Activated CD4-positive, alpha-beta memory T cell treated with anti-CD3 and anti-CD28 coated beads, Interleukin-2, amount 10 ng/mL, durations not matched to agents 7 days and 5 days (primary cell): ENCODE data around the gene CACUL1. TPM values are rescaled to one million over a fixed set of nuclear protein-coding genes. Genes with fewer than 3 reads are reported as not detected.
"Not testable (repeated sequence)": the region's sequence is repeated elsewhere in the genome, so short reads cannot be mapped to it uniquely, and the experiment has no call there.

Source experiments
- CTCF ChIA-PET: fragments of 350-600 bp; sonication (Branson Sonifier 250); formaldehyde crosslinking; loops from one replicate; lab custom pipeline; 2021; ENCODE audit warnings: antibody characterized with exemption, inconsistent platforms; lab: Charles Lee
- POLR2A ChIA-PET: fragments of 350-600 bp; sonication (Branson Sonifier 250); formaldehyde crosslinking; loops from one replicate; lab custom pipeline; 2021; ENCODE audit warnings: antibody characterized with exemption; lab: Charles Lee
- DNase-seq: peaks from one replicate; pipeline ENCODE4 v3.0.0-alpha.2; 2020
- H3K27ac Mint-ChIP-seq: one replicate; pipeline ENCODE4 v1.8.0; 2021; ENCODE audit warnings: mild to moderate bottlenecking, mixed read lengths
- H3K27me3 Mint-ChIP-seq: one replicate; pipeline ENCODE4 v1.8.0; 2021; ENCODE audit warnings: mixed read lengths
- H3K36me3 Mint-ChIP-seq: one replicate; pipeline ENCODE4 v1.8.0; 2021; ENCODE audit warnings: low read depth, mixed read lengths
- H3K4me1 Mint-ChIP-seq: one replicate; pipeline ENCODE4 v1.8.0; 2021; ENCODE audit warnings: mixed read lengths
- H3K4me3 Mint-ChIP-seq: one replicate; pipeline ENCODE4 v1.8.0; 2021; ENCODE audit warnings: mild to moderate bottlenecking, mixed read lengths
- H3K9me3 Mint-ChIP-seq: one replicate; pipeline ENCODE4 v1.8.0; 2021; ENCODE audit warnings: mixed read lengths
- total RNA-seq, 2 experiments: library from RNA; stranded (reverse); gene quantifications; one replicate each; pipeline ENCODE4 v1.2.3, GENCODE V29; 2021

Gene CACUL1
- 10 to 100 TPM; 25.8 to 27.9 TPM for total RNA-seq

DNA sequence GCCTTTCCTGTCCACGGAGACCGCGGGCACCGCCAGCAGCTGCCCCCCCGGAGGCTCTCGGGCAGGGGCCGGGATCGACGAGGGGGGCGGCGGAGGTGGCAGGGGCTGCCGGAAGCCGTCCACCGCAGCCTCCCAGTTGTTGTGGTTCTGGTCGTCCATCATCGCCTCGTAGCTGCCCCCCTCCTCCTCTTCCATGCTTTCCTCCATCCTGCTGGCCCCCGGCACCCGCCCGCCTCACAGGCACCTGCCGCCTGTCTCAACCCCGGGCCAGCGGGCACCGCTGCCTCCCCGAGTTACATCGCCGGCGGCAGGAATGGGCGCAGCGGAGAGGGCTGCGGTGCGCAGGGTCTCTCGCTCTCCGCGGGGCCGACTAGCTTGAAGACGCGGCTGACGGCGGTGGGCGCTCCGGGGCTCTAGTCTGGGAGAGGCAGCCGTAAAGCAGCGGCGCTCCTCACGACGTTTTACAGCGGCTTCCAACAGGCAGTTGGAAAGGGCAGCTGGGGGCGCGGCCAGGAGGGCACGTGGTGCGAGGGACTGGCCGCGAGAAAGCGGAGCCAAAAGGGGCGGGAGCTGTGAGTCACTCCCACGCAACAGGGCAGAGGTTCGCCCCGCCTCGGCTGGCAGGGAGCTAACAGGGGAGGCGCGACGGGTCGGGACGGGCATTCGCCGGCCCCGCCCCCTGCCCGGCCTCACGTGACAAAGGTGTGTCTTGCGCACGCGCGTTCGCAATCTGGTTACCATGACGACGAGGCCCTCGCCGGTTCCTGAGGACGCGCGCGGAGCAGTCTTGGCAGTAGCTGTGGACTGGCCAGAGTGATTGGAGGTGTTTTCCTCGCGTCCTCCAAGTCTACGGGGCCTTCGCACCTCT lies at the start of gene CACUL1:
CACUL1 (minus strand) TSS at position 415 of the 868 bp plus-strand sequence; CDS start at position 207, 208 bp downstream.
- H3K4me1 Mint-ChIP-seq, result peaks cover 25% of the 10 kb centered on the region
- H3K9me3 Mint-ChIP-seq, result no peaks in the 10 kb centered on the region
- H3K4me3 Mint-ChIP-seq, result peak within 1 kb of the TSS; percentile 87
- DNase-seq, result peak; percentile 100
- H3K36me3 Mint-ChIP-seq, result peaks cover 7% of the 10 kb centered on the region
- peak within 1 kb of the TSS; percentile 78 for H3K27ac Mint-ChIP-seq
- H3K27me3 Mint-ChIP-seq, result peaks cover 6% of the 10 kb centered on the region
- CTCF ChIA-PET, result interaction anchor here (0.6 to 2.3 kb wide), 11 partner anchors 20 to 992 kb away, joined by 3 to 11 read pairs (median 5); partner anchors contain the start of gene NANOS1
- POLR2A ChIA-PET, result interaction anchor here (0.7 to 2.5 kb wide), 9 partner anchors 19 to 551 kb away, joined by 3 to 17 read pairs (median 4); partner anchors contain the start of gene EIF3A

GRCh38 chr10:118804262-118804773 lies 49.5 kb upstream of the CACUL1 start:
- ChIA-PET POLR2A (no interaction called here), CTCF (interaction anchor here (0.6 kb wide), 1 partner anchor 139 kb away, joined by 3 read pairs; no protein-coding TSS in a partner anchor)
- Mint-ChIP-seq H3K27ac (no peak overlapping the region), H3K27me3 (peaks cover 12% of the 10 kb centered on the region), H3K9me3 (no peaks in the 10 kb centered on the region), H3K4me3 (no peak overlapping the region), H3K4me1 (no peaks in the 10 kb centered on the region), H3K36me3 (no peaks in the 10 kb centered on the region)
- no peak for DNase-seq

GRCh38 chr10:118802126-118802793 lies 47.5 kb upstream of the CACUL1 start:
- ChIA-PET CTCF (no interaction called here), POLR2A (no interaction called here)
- DNase-seq, result no peak
- peaks cover 22% of the 10 kb centered on the region for H3K27me3 Mint-ChIP-seq
- H3K9me3 Mint-ChIP-seq, result no peaks in the 10 kb centered on the region
- H3K4me3 Mint-ChIP-seq, result no peak overlapping the region
- H3K36me3 Mint-ChIP-seq, result no peaks in the 10 kb centered on the region
- H3K27ac Mint-ChIP-seq, result no peak overlapping the region
- H3K4me1 Mint-ChIP-seq, result no peaks in the 10 kb centered on the region

DNA sequence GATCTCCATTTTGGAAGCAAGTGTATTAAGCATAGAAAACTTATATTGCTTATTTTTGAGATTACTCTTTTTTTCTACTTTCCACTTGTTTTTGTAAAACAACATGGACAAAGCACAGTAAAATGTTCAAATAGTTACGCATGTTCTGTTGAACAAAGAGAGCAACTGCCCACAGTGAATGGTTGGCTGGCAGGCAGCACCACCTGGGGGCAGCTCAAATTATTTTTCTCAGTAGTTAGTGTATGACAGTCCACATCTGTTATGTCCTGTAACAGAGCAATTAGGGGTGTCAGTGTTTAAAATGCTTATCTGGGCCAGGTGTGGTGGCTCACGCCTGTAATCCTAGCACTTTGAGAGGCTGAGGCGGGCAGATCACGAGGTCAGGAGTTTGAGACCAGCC lies 46.1 kb upstream of the CACUL1 start:
- Mint-ChIP-seq H3K9me3 (no peaks in the 10 kb centered on the region), H3K27me3 (peaks cover 32% of the 10 kb centered on the region)
- CTCF ChIA-PET, result no interaction called here

DNA sequence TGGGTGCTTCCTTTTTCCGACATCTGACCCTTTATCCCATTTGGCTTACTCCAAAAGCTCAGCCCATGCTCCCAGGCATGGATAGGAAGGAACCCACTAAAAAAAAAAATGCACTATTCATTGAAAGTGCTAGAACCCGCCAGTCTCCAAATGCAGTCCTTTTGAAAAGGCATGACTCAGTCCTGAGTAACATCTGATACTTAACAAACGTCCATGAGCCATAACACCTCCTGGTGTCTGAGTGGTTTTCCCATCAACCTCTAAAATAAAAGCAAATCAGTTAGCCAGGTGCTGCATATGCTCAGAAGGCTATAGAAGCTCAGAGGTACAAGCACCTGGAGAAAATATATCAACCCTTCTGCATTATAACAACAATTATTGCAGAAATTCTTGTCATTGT lies 45.0 kb upstream of the CACUL1 start:
- no peak overlapping the region for H3K27ac Mint-ChIP-seq
- DNase-seq, result no peak

More for the DNA sequence above, 46.1 kb upstream of the CACUL1 start:
- POLR2A ChIA-PET, result no interaction called here
- Mint-ChIP-seq H3K36me3 (no peaks in the 10 kb centered on the region), H3K4me1 (no peaks in the 10 kb centered on the region), H3K27ac (no peak overlapping the region), H3K4me3 (no peak overlapping the region)
- DNase-seq, result no peak

DNA sequence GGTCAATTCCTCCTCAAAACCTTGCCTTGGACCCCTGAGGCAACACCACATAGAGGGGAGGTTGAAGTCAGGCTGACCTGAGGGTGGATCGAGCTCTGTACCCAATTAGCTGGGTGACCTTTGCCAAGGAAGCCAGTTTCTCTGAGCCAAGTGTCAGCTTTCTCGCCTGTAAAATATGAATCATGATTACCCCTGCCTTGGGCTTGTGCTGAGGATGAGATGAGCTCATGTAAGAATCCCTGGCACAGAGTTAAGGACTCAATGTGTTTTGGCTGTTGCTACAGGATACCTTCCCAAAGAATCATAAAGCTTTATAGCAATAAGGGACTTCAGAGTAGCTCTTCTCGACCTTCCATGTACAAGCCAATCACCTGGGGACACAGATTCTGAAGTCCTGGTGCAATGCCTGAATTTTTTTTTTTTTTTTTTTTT lies 43.5 kb upstream of the CACUL1 start:
- Mint-ChIP-seq H3K27me3 (peaks cover 33% of the 10 kb centered on the region), H3K4me3 (no peak overlapping the region), H3K4me1 (no peaks in the 10 kb centered on the region), H3K36me3 (no peaks in the 10 kb centered on the region), H3K9me3 (no peaks in the 10 kb centered on the region), H3K27ac (no peak overlapping the region)
- ChIA-PET CTCF (interaction anchor here (1.5 kb wide), 1 partner anchor 77 kb away, joined by 7 read pairs; no protein-coding TSS in a partner anchor), POLR2A (no interaction called here)
- no peak for DNase-seq

More for the DNA sequence above, 45.0 kb upstream of the CACUL1 start:
- Mint-ChIP-seq H3K4me1 (no peaks in the 10 kb centered on the region), H3K36me3 (no peaks in the 10 kb centered on the region), H3K9me3 (no peaks in the 10 kb centered on the region), H3K27me3 (peaks cover 33% of the 10 kb centered on the region), H3K4me3 (no peak overlapping the region)
- ChIA-PET POLR2A (no interaction called here), CTCF (no interaction called here)

DNA sequence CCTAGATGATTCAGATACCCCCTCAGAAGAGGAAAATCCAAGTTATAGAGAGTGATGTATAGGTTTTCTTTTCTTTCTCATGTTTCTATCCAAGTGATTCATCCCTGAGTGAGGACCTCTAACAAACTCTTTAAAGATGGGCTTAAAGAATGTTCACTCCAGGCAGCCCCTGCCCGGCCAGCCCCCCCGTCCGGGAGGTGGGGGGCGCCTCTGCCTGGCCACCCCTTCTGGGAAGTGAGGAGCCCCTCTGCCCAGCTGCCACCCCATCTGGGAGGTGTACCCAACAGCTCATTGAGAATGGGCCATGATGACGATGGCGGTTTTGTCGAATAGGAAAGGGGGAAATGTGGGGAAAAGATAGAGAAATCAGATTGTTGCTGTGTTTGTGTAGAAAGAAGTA lies 40.2 kb upstream of the CACUL1 start:
- H3K27ac Mint-ChIP-seq, POLR2A ChIA-PET, H3K9me3 Mint-ChIP-seq, H3K4me3 Mint-ChIP-seq, H3K36me3 Mint-ChIP-seq, DNase-seq, CTCF ChIA-PET, H3K4me1 Mint-ChIP-seq: not testable (repeated sequence)
- peaks cover 29% of the 10 kb centered on the region for H3K27me3 Mint-ChIP-seq

DNA sequence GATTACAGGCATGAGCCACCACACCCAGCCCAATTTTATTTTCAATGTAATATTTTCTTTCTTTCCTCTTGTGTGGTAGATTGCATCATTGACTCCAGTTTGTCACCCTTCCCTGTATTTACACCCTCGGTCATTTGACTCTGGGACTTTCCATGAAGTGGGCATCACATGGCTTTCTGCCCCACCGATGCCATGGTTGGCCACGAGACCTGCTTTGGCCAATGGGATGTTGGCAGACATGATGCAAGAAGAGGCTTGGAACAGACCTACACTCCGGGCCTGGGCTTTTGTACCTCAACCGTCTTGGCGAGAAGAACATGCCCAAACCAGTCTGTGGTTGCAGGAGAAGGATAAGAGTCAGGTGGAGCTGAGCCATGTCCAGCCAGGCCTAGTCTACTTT lies 38.8 kb upstream of the CACUL1 start:
- ChIA-PET POLR2A (no interaction called here), CTCF (no interaction called here)
- no peak for DNase-seq
- Mint-ChIP-seq H3K36me3 (no peaks in the 10 kb centered on the region), H3K4me1 (no peaks in the 10 kb centered on the region), H3K27ac (no peak overlapping the region), H3K9me3 (no peaks in the 10 kb centered on the region), H3K4me3 (no peak overlapping the region), H3K27me3 (peaks cover 24% of the 10 kb centered on the region)

- CTCF ChIA-PET, result no interaction called here
- DNase-seq, result no peak
Measured at GRCh38 chr10:118792526-118792925, 37.8 kb upstream of the CACUL1 start.

DNA sequence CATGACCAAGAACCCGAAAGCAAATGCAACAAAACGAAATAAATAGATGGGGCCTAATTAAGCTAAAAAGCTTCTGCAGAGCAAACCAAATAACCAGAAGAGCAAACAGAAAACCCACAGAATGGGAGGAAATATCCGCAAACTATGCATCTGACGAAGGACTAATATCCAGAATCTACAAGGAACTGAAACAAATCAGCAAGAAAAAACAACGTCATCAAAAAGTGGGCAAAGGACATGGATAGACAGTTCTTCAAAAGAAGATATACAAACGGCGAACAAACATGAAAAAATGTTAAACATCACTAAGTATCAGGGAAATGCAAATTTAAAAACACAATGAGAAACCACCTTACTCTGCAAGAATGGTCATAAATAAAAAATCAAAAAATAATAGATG lies 35.3 kb upstream of the CACUL1 start:
- H3K4me1 Mint-ChIP-seq, result no peaks in the 10 kb centered on the region
- H3K4me3 Mint-ChIP-seq, result no peak overlapping the region
- H3K27me3 Mint-ChIP-seq, result peaks cover 17% of the 10 kb centered on the region
- ChIA-PET POLR2A (no interaction called here), CTCF (no interaction called here)
- H3K36me3 Mint-ChIP-seq, result no peaks in the 10 kb centered on the region
- no peaks in the 10 kb centered on the region for H3K9me3 Mint-ChIP-seq
- DNase-seq, result no peak
- no peak overlapping the region for H3K27ac Mint-ChIP-seq

More at GRCh38 chr10:118792526-118792925, 37.8 kb upstream of the CACUL1 start:
- peaks cover 26% of the 10 kb centered on the region for H3K27me3 Mint-ChIP-seq
- H3K4me1 Mint-ChIP-seq, result no peaks in the 10 kb centered on the region
- no peaks in the 10 kb centered on the region for H3K9me3 Mint-ChIP-seq
- POLR2A ChIA-PET, result interaction anchor here (0.7 kb wide), 1 partner anchor 129 kb away, joined by 3 read pairs; no protein-coding TSS in a partner anchor
- H3K27ac Mint-ChIP-seq, result no peak overlapping the region
- no peak overlapping the region for H3K4me3 Mint-ChIP-seq
- no peaks in the 10 kb centered on the region for H3K36me3 Mint-ChIP-seq

GRCh38 chr10:118785551-118785950 lies 30.8 kb upstream of the CACUL1 start:
- no peaks in the 10 kb centered on the region for H3K9me3 Mint-ChIP-seq
- H3K36me3 Mint-ChIP-seq, result no peaks in the 10 kb centered on the region
- H3K27me3 Mint-ChIP-seq, result peaks cover 16% of the 10 kb centered on the region
- ChIA-PET CTCF (no interaction called here), POLR2A (no interaction called here)
- H3K4me1 Mint-ChIP-seq, result no peaks in the 10 kb centered on the region
- H3K27ac Mint-ChIP-seq, result no peak overlapping the region
- H3K4me3 Mint-ChIP-seq, result no peak overlapping the region
- no peak for DNase-seq

DNA sequence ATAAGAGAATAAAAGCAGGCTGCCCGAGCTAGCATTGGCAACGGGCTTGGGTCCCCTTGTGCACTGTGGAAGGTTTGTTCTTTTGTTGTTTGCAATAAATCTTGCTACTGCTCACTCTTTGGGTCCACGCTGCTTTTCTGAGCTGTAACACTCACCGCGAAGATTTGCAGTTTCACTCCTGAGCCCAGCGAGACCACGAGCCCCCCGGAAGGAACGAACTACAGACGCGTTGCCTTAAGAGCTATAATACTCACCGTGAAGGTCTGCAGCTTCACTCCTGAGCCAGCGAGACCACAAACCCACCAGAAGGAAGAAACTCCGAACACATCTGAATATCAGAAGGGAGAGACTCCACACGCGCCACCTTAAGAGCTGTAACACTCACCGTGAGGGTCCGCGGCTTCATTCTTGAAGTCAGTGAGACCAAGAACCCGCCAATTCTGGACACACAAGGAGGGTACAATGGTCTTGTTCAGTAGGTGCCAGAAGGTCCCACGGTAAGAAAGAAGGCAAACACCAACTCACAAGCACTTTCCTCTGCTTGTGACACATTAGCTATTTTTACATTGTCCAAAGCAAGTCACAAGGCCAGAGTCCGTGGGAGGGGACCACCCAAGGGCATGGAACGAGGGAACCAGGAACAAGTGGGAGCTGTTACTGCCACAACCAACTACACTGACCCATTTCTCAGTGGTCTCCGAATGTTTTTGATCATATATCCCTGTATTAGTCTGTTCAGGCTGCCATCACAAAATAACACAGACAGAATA lies 29.2 kb upstream of the CACUL1 start:
- ChIA-PET POLR2A (no interaction called here), CTCF (no interaction called here)
- no peak overlapping the region for H3K27ac Mint-ChIP-seq
- DNase-seq, result no peak
- no peaks in the 10 kb centered on the region for H3K4me1 Mint-ChIP-seq
- H3K4me3 Mint-ChIP-seq, result no peak overlapping the region
- no peaks in the 10 kb centered on the region for H3K9me3 Mint-ChIP-seq
- no peaks in the 10 kb centered on the region for H3K36me3 Mint-ChIP-seq
- H3K27me3 Mint-ChIP-seq, result peaks cover 12% of the 10 kb centered on the region
